A673 (cell line): Measurements from ENCODE around the gene CNTN2.

Experiments
- EZH2 ChIP-seq: fragments of 200-600 bp; sonication (generic); IDR thresholded peaks from 2 replicates; pipeline ENCODE4 v1.6.1; 2017; ENCODE audit warnings: borderline replicate concordance, low read depth, mild to moderate bottlenecking, mixed read lengths, antibody characterized with exemption, low read length; ENCODE audit not compliant: poor library complexity, severe bottlenecking
- TF ChIP-seq, protein P1 (sequence below): fragments of 300-800, 200-600 bp; sonication (generic); conservative IDR thresholded peaks from 2 replicates; pipeline ENCODE4 v1.5.1; 2017; ENCODE audit warnings: low read depth, mild to moderate bottlenecking, antibody characterized with exemption, low read length, moderate library complexity, mixed read lengths

GRCh38 chr1:205074084-205074483 lies 31.1 kb downstream of the CNTN2 start:
- TF ChIP-seq, protein P1, sequence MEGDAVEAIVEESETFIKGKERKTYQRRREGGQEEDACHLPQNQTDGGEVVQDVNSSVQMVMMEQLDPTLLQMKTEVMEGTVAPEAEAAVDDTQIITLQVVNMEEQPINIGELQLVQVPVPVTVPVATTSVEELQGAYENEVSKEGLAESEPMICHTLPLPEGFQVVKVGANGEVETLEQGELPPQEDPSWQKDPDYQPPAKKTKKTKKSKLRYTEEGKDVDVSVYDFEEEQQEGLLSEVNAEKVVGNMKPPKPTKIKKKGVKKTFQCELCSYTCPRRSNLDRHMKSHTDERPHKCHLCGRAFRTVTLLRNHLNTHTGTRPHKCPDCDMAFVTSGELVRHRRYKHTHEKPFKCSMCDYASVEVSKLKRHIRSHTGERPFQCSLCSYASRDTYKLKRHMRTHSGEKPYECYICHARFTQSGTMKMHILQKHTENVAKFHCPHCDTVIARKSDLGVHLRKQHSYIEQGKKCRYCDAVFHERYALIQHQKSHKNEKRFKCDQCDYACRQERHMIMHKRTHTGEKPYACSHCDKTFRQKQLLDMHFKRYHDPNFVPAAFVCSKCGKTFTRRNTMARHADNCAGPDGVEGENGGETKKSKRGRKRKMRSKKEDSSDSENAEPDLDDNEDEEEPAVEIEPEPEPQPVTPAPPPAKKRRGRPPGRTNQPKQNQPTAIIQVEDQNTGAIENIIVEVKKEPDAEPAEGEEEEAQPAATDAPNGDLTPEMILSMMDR = no peak
- TF ChIP-seq EZH2 = no peak
